ENCODE measurements around the gene LTBR. TPM values are rescaled to one million over a fixed set of nuclear protein-coding genes. Genes with fewer than 3 reads are reported as not detected.

LTBR gene
- total RNA-seq, 1 experiment from 2014 or later: 194 TPM

DNA sequence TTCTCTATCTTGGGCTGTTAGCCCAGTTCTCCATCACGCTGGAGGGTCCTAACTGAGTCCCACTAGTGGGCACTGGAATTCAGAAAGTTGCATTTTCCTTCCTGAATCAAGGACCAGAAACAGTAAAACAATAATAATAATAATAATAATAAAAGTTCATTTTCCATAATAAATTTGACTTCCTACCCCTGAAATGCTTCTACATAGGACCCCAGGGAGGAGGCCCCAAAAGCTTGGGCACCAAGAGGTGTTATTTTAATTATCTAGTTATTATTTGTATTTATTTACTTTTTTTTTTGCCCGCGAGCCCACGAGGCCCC, 21.0 kb upstream of the LTBR start:
- Mint-ChIP-seq H3K27me3 (ENCODE audit: insufficient read depth, unreplicated experiment) (no peaks in the 10 kb centered on the region), H3K4me3 (ENCODE audit: unreplicated experiment) (peak overlapping the region; percentile 79), H3K9me3 (ENCODE audit: unreplicated experiment) (no peaks in the 10 kb centered on the region), H3K4me1 (ENCODE audit: low read depth, unreplicated experiment) (peaks cover 23% of the 10 kb centered on the region), H3K36me3 (ENCODE audit: insufficient read depth, unreplicated experiment) (peaks cover 31% of the 10 kb centered on the region), H3K27ac (ENCODE audit: unreplicated experiment) (peak overlapping the region; percentile 72)
- H3K27me3 ChIP-seq (replicated peaks; ENCODE audit: control insufficient read depth, insufficient read depth, low read length): no peaks in the 10 kb centered on the region
- no peaks in the 10 kb centered on the region for H3K36me3 ChIP-seq (ENCODE audit: control insufficient read depth, insufficient read depth, low read length)
- H3K9me3 ChIP-seq: no peaks in the 10 kb centered on the region
- no peak for DNase-seq
- peak overlapping the region; percentile 74 for H3K4me3 ChIP-seq (ENCODE audit: low read depth, low read length)
- BruUV-seq (replicated peaks): no TSS peak
- intact Hi-C loops (cut with micrococcal nuclease; ENCODE audit: unreplicated experiment): loop anchor here (1.0 kb wide), 5 partner anchors 8 to 53 kb away; partner anchors contain the start of genes LTBR, PLEKHG6 and TNFRSF1A
- CTCF ChIA-PET: interaction anchor here (0.6 to 2.6 kb wide), 18 partner anchors 8 to 326 kb away, joined by 3 to 18 read pairs (median 6); partner anchors contain the start of genes LTBR, PLEKHG6, TNFRSF1A and ZNF384
- H3K4me1 ChIP-seq: peaks cover 13% of the 10 kb centered on the region
- no peak for TF ChIP-seq CTCF (IDR thresholded peaks at IDR 0.05; ENCODE audit: insufficient read depth in 1 of 2, low read depth in 1 of 2, low read length in 1 of 2, severe bottlenecking in 1 of 2, unreplicated experiment in 1 of 2)
- POLR2A ChIA-PET: interaction anchor here (0.8 to 1.9 kb wide), 12 partner anchors 10 to 171 kb away, joined by 3 to 42 read pairs (median 6); partner anchors contain the start of genes GAPDH, LTBR, MRPL51 and TNFRSF1A

- no peaks in the 10 kb centered on the region for H3K27me3 ChIP-seq (replicated peaks; ENCODE audit: control insufficient read depth, insufficient read depth, low read length)
- H3K36me3 ChIP-seq (ENCODE audit: control insufficient read depth, insufficient read depth, low read length): no peaks in the 10 kb centered on the region
- Mint-ChIP-seq H3K36me3 (ENCODE audit: insufficient read depth, unreplicated experiment) (peaks cover 31% of the 10 kb centered on the region), H3K27me3 (ENCODE audit: insufficient read depth, unreplicated experiment) (no peaks in the 10 kb centered on the region), H3K9me3 (ENCODE audit: unreplicated experiment) (no peaks in the 10 kb centered on the region), H3K4me1 (ENCODE audit: low read depth, unreplicated experiment) (peaks cover 23% of the 10 kb centered on the region), H3K27ac (ENCODE audit: unreplicated experiment) (peak overlapping the region; percentile 72), H3K4me3 (ENCODE audit: unreplicated experiment) (peak overlapping the region; percentile 79)
- peak; percentile 28 to 52 for TF ChIP-seq CTCF (IDR thresholded peaks at IDR 0.05; ENCODE audit: insufficient read depth in 1 of 2, low read depth in 1 of 2, low read length in 1 of 2, severe bottlenecking in 1 of 2, unreplicated experiment in 1 of 2)
- CTCF ChIA-PET: interaction anchor here (0.6 to 2.6 kb wide), 19 partner anchors 8 to 326 kb away, joined by 3 to 18 read pairs (median 6); partner anchors contain the start of genes LTBR, PLEKHG6, TNFRSF1A and ZNF384
- H3K4me1 ChIP-seq: peaks cover 13% of the 10 kb centered on the region
- POLR2A ChIA-PET: interaction anchor here (0.6 to 1.9 kb wide), 13 partner anchors 9 to 171 kb away, joined by 3 to 42 read pairs (median 5); partner anchors contain the start of genes GAPDH, LTBR, MRPL51 and TNFRSF1A
- no peaks in the 10 kb centered on the region for H3K9me3 ChIP-seq
- BruUV-seq (replicated peaks): TSS peak; percentile 30
- intact Hi-C loops (cut with micrococcal nuclease; ENCODE audit: unreplicated experiment): loop anchor here (1.0 kb wide), 5 partner anchors 8 to 53 kb away; partner anchors contain the start of genes LTBR, PLEKHG6 and TNFRSF1A
- peak overlapping the region; percentile 74 for H3K4me3 ChIP-seq (ENCODE audit: low read depth, low read length)
- peak; percentile 95 to 96 for DNase-seq
Observed at GRCh38 chr12:6363330-6364043, 20.5 kb upstream of the LTBR start.

DNA sequence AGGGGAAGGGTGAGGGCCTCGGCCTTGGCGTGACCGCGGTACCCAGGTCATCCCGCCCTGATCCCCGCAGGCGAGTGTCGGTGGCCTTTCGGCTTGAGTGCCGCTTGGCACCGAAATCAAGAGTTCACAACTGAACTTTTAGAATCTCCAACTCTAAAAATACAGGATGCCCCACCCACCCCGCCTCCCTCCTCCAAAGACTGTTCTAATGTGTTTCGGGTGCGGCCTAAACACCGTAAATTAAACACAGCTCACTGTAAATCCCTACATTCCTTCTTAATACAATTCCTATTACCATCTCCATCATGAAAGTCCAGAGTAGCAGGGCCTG, 20.0 kb upstream of the LTBR start:
- no peak for TF ChIP-seq CTCF (IDR thresholded peaks at IDR 0.05; ENCODE audit: insufficient read depth in 1 of 2, low read depth in 1 of 2, low read length in 1 of 2, severe bottlenecking in 1 of 2, unreplicated experiment in 1 of 2)
- H3K9me3 Mint-ChIP-seq (ENCODE audit: unreplicated experiment): no peaks in the 10 kb centered on the region
- peak overlapping the region; percentile 72 for H3K27ac Mint-ChIP-seq (ENCODE audit: unreplicated experiment)
- Histone ChIP-seq H3K4me3 (ENCODE audit: low read depth, low read length) (peak overlapping the region; percentile 74), H3K4me1 (peaks cover 13% of the 10 kb centered on the region), H3K9me3 (no peaks in the 10 kb centered on the region), H3K27me3 (replicated peaks; ENCODE audit: control insufficient read depth, insufficient read depth, low read length) (no peaks in the 10 kb centered on the region), H3K36me3 (ENCODE audit: control insufficient read depth, insufficient read depth, low read length) (no peaks in the 10 kb centered on the region)
- H3K4me1 Mint-ChIP-seq (ENCODE audit: low read depth, unreplicated experiment): peaks cover 29% of the 10 kb centered on the region
- peak overlapping the region; percentile 79 for H3K4me3 Mint-ChIP-seq (ENCODE audit: unreplicated experiment)
- BruUV-seq (replicated peaks): TSS peak; percentile 84
- no peak for DNase-seq
- POLR2A ChIA-PET: interaction anchor here (0.6 to 1.9 kb wide), 12 partner anchors 8 to 170 kb away, joined by 3 to 42 read pairs (median 6); partner anchors contain the start of genes GAPDH, LTBR, TNFRSF1A and VAMP1
- H3K27me3 Mint-ChIP-seq (ENCODE audit: insufficient read depth, unreplicated experiment): no peaks in the 10 kb centered on the region
- intact Hi-C loops (cut with micrococcal nuclease; ENCODE audit: unreplicated experiment): no loop called here
- H3K36me3 Mint-ChIP-seq (ENCODE audit: insufficient read depth, unreplicated experiment): peaks cover 31% of the 10 kb centered on the region
- CTCF ChIA-PET: interaction anchor here (0.7 to 2.6 kb wide), 16 partner anchors 9 to 135 kb away, joined by 3 to 18 read pairs (median 6); partner anchors contain the start of genes LTBR, PLEKHG6, SCNN1A and TNFRSF1A

All from Caco-2 (cell line).